D341Med (cell line): ENCODE data around the gene OLIG3.

Source experiments
- DNase-seq: peaks from one replicate; pipeline ENCODE4 v3.0.0; 2012; ENCODE audit warnings: low spot score

OLIG3 gene

GRCh38 chr6:137495703-137496336 is 1.6 kb upstream of the OLIG3 start:
- DNase-seq = peak; percentile 31

DNA sequence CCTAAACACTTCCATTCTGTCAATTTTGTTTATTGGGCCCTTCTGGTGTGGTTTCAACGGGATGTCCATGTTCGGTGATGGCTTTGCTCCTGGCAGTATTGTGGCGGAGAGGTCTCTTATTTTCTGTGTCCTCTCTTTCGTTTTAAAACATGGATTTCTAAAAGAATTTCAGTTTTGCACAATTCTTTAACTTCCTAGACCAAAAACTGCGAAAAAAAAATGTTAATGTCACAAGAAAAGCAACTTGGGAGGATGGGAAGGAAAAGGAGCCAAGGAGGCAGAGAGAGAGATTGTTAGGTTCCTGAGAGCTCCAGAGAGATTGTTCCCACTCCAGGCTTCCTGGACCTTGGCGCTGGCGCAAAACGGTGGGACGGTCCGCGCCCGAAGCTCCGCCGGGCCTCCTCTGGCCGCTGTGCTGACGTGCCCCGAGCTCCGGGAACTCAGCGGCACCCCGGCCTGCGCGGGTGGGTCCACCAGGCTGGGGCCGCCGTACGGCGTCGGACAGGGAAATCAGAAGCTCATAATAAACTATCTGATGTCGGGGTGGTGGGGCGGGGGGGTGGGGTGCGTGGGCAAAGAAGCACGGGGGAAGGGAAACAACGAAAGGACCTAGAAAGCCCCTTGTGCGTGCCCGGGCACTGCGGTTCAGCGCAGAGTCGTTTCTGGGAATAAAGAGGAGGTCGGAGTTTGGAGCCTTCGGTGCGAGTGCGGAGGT is 951 bp upstream of the OLIG3 start:
- peak; percentile 50 for DNase-seq

DNA sequence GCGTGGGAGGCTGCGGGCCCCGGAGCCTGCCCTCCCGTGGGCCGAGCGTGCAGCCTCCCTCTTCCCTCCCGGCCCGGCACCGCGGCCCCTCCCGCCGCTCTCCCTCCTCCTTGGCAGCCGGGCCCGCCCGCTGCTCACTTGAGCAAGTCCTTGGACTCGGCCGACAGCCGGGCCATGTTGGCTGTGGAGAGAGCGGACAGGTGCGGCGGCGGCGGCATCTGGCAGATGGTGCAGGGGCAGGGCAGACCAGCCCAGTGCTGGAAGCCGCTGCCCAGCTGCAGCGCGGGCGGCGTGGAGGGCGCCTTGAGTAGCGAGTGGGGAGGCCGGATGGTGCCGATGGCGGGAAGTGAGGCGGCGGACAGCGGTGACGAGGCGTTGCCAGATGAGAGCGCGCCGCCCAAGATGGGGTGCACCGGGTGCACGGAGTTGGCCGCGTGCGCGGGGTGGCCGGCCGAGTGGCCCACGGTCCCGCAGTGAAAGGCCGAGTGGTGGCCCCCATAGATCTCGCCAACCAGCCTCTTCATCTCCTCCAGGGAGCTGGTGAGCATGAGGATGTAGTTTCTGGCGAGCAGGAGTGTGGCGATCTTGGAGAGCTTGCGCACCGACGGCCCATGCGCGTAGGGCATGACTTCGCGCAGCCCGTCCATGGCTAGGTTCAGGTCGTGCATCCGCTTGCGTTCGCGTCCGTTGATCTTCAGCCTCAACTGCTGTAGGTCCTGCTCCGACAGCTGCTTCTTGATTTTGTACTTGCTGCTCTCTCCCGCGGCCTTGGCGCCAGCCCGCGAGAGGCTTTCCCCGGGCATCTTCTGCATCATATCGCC is 766 bp downstream of the OLIG3 start:
- peak; percentile 43 for DNase-seq

DNA sequence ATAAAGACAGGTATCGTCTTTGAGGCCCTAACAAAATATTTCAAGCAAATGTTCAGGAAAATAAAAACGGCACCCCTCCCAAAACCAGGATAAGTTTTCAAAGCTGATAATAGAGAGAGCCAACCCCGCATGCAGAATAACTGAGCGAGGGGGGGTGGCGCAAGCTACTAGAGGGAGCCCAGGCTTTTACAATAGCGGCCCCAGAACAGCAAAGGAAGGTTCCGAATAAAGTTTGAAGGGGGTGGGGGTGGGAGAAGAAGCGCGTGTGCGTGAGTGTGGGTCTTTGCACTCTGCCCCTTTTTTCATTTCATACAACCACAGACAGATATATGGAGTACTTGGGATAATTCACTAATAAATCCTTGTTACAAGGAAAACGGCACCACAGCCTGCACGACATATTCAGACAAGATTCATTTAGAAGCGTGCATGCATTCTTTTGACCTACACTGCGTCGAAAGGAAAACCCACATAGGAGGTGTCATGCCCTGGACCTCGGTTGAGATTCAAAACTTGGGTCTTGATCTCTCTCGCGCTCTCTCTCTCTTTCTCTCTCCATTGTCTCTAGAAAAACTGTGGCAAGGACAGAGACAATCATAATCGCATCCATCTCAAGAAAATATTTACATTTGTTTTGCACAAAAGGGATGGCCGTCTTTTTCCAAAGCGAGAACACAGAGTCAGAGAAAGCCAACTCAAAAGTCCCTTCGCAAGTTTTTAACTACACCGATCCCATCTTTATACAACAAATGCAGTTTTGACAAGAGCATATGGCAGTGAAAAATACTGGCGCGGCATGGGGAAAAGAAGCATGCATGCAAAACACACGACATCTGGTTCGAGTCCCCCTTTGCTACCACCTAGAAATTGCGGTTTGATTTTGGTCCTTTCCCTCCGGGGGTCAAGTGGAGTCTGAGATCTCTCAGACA is 1.6 kb downstream of the OLIG3 start:
- no peak for DNase-seq

GRCh38 chr6:137491478-137491877 is 2.7 kb downstream of the OLIG3 start:
- DNase-seq = no peak

DNA sequence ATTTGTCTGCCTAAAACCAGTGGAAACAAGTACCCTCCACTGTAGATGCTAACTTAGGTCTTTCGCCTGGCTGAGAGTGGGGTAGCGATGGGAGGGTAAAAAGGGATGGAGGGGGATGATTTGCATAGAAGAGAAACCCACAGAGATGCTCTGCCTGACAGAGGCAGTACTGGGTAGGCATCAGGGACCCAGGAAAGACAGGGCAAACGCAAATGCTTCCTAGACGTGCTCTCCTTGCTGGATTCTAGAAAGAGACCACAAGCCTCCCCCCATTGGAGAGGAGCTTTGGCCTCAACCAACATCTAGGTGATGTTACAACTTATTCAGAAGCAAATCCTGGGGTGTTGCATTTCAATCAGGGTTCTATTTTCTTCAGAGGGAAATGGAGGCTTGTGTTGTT is 3.2 kb downstream of the OLIG3 start:
- no peak for DNase-seq

- DNase-seq = no peak
These were observed 3.9 kb downstream of the OLIG3 start for GRCh38 chr6:137490006-137490905.

GRCh38 chr6:137489046-137490005 is 4.9 kb downstream of the OLIG3 start:
- peak; percentile 25 for DNase-seq

DNA sequence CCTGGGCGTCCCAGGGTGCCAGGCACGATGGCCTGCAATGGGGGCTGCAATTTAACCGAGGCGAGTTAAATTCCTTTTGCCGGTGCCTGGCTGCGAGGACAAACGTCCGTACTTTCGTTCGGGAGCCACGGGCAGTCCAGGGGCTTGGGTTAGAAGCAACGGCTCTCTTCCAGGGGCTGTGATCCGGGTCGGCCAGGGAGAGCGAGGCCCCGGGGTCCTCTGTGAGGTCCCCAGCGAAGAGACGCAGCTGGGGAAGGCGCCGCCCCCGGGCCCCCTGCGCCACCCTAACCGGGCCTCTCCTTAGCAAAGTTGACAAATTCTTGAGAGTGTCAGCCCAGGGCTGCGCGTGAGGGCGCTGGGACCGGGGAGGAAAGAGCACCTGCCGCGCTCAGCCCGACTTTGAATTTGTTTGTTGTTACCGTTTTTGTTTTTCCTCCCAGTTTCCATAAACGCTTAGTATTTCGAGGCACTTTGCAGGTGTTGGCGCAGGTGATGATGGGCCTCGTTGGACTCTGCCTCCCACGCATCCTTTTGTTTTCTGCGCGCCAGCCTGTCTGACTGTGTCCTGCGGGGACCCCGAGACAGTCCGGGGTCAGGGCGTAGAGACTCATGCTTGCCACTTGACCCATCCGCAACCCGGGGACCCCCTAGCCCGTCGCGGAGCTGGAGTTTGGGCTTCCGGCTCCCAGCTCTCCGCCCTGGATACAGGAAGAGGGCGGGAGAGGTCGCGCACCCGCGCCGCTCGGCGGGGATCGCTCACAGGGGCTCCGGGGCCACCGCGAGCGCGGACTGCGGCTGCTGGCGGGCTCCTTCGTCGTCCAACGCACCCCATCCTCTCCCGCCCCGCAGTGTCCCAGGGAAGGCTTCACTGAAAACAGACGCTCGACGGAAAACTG is 5.8 kb downstream of the OLIG3 start:
- DNase-seq = peak; percentile 29

DNA sequence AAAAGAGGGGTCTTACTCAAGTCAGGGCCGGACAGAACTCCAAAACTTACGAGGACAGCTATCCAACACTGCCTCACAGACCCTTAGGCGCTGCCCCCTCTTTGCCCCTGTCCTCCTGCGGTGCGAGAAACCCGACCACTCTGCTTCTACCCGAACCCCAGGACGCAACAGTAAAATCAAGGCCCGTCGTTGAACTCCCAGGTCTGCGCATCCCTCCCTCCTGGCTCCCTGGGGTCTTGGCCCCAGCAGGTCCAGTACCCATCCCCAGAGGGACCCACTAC is 6.4 kb downstream of the OLIG3 start:
- DNase-seq = no peak

DNA sequence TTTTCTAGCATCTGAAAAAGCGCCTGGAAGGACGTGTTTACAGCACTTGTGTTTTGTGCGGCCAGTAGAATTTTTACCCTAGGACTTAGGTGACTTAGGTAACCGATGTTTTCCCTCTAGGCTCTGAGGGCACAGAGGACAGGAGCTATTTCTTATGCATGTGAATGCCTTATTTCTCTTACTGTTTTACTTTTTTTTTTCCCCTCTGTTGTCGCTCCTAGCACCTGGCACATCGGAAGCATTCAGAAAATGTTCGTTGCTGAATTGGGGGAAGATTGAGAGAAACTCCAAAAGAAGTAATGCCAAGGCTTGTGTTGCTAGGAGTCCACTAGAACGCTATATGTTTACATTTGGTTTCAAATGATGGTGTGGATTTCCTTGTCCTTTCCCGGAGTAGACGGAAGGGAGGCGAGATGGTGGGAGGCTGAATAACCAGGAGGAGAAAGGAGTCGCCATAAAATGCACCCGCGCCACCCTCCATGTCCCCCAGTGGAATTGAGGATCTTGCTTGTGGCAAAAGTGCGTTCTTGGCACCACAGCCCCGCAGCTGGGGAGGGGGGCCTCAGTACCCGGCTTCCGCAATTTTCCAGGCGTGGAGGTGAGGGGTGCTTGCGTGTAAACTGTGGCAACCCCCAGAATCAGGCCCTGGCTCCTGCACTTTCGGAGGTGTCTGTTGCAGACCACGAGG is 6.9 kb downstream of the OLIG3 start:
- DNase-seq = no peak

DNA sequence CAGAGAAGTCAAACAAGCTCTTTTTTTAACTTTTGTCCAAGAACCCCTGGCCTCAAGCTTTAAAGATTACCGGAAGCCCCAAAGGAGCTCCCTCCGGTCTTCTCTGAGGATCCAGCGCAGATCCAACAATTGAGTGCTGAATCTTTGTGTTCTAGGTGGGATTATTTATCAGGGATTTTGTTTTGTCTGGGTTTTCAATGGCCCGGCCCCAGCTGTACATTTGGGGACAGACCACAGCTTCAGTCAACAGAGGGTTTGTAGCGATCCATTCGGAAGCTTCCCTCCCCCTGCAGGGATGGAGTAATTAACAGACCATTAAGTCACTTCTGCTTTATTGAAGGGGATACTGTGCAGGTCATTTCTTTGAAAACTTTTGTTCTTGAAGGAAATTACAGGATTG is 7.8 kb downstream of the OLIG3 start:
- DNase-seq = no peak

DNA sequence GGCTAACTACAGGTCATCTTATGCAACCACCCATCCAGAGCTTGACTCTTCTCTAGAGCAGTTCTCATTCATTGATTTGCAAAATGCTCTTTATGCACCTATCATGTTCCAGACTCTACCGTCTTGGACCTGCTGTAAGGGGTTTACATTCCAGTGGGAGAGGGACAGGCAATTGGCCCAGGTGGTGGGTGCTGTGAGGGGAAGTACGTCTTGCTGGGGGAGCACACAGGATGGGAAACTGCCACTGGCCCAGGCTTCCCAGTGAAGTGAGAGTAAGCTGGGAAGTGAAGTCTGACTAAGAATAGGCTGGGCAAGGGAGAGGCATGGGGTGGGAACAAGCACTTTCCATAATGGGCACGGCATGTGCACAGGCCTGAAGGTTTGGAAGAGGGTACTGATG is 13.8 kb downstream of the OLIG3 start:
- no peak for DNase-seq

DNA sequence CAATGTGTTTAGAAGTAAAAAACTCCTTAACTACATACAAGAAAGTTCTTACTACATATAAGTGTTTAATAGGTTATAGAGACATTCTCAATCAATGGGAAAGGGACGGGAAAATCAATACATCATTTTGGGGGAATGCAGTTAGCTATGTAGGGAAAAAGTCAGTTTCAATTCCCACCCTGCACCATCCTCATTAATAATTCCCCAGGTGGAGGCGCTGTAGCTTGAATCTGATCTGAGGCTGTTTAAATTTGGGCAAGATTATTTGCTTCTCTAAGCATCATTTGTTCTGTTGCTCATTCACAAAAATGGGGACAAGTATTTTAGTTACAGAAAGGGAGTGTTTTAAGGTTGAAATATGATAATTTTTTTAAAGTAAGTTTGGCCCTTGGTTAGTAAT is 19.1 kb downstream of the OLIG3 start:
- DNase-seq = no peak

DNA sequence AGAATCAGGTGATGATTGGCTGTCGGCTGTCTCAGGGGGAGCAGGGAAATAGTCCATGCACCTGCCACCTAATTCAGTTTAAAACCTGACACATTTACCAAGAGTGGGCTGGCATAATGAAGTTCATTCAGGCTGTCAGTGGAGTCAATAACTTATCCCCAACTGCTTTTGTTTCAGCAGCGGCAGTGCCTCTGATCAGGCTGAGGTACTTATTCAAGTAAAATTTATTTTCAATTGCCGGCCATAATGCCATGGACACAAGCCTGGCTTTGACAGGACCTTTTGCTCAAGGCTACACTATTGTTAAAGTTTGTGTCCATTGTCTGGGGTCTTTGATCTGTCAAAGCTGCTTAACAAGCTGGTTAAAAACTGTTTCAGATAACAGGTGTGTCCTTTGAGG is 20.6 kb downstream of the OLIG3 start:
- DNase-seq = no peak

DNA sequence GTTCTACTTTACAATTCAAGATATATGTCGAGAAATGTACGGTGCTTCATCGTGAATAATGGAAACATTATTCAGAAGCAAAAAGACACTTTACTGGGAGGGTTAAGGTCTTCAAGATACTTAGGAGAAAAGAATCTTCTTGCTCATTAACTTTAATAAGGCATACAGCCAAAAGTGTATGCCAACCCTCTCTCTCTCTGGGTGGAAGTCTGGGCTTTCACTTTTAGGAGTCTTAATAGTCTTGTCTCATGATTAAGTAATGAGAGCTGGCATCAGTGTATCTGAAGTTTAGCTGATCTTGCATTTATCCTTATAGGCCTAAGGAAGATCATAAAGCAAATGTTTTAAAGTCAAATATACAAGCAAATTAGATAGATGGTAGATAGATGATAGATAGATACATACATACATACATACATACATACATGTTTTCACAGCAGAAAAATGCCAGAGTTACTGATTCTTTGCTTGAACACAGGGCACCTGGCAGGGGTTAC is 21.5 kb downstream of the OLIG3 start:
- DNase-seq = no peak

GRCh38 chr6:137471986-137472385 is 22.2 kb downstream of the OLIG3 start:
- no peak for DNase-seq

DNA sequence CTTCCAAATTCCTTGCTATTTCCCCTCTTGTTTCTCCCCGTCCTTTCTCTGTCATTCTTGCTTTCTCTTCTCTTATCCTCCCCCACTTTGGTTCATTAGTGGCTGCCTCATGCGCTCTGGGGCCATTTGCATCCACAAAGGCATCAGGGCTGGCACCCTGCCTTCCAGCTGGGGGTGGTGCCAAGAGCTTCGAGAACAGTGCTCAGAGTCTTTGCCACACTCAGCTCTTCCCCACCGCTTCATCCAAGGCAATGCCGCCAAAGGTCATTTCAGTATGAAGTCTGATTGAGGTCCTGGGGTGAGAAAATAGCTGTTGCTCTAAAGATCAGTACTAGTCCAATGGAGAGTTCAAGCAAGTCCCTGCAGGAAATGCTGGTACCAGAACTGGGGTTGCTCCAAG is 22.7 kb downstream of the OLIG3 start:
- no peak for DNase-seq
